Aorta (tissue), 5 donors: ENCODE data around the gene CGNL1. TPM values are rescaled to one million over a fixed set of nuclear protein-coding genes. Genes with fewer than 3 reads are reported as not detected.

Source experiments
- ATAC-seq: fragments of 200-7000 bp; cut with Tn5 transposase; one replicate; pipeline ENCODE4 v1.9.1; 2022; ENCODE audit warnings: moderate library complexity; ENCODE audit not compliant: low FRiP score
- DNase-seq, 2 donors: peaks; one replicate each; pipeline ENCODE4 v3.0.0-alpha.2; 2020
- H3K27ac ChIP-seq, 2 donors: one replicate each; pipeline ENCODE4 v1.5.1; 2013; ENCODE audit warnings: low read length in 2 of 2, mild to moderate bottlenecking in 2 of 2, moderate library complexity in 2 of 2, control low read depth in 1 of 2, inconsistent platforms in 1 of 2, low read depth in 1 of 2
- H3K27me3 ChIP-seq, 2 donors: one replicate each; pipeline ENCODE4 v1.6.1; 2013; ENCODE audit warnings: control low read depth in 1 of 2, low read length in 1 of 2, mild to moderate bottlenecking in 1 of 2, moderate library complexity in 1 of 2; ENCODE audit not compliant: insufficient read depth in 2 of 2, control insufficient read depth in 1 of 2
- H3K36me3 ChIP-seq, 2 donors: one replicate each; pipeline ENCODE4 v1.6.1; 2013; ENCODE audit warnings: control low read depth in 1 of 2, low read length in 1 of 2, mild to moderate bottlenecking in 1 of 2; ENCODE audit not compliant: insufficient read depth in 2 of 2, control insufficient read depth in 1 of 2
- H3K4me1 ChIP-seq, 2 donors: one replicate each; pipeline ENCODE4 v1.6.1; 2013; ENCODE audit warnings: low read length in 2 of 2, control low read depth in 1 of 2, mild to moderate bottlenecking in 1 of 2, moderate library complexity in 1 of 2; ENCODE audit not compliant: insufficient read depth in 2 of 2, control insufficient read depth in 1 of 2
- H3K4me3 ChIP-seq, 2 donors: one replicate each; pipeline ENCODE4 v1.5.1; 2013; ENCODE audit warnings: low read length in 2 of 2, control low read depth in 1 of 2, mild to moderate bottlenecking in 1 of 2
- H3K9me3 ChIP-seq: one replicate; pipeline ENCODE4 v1.6.1; 2013; ENCODE audit warnings: mild to moderate bottlenecking, low read length; ENCODE audit not compliant: control insufficient read depth
- WGBS, 2 donors: extraction: QIAGEN DNeasy Blood & Tissue Kit; methylation state at CpG; one replicate each; pipeline ENCODE4 v1.1.7; 2013; 5-methylcytosine and 5-hydroxymethylcytosine counted together
- intact Hi-C, 2 donors: fragments of 100-400 bp; cut with DNase I; formaldehyde crosslinking; loops; one replicate each; pipeline versions ENCODE4 v1.14.2 to v1.15.0; 2022
- polyA plus RNA-seq, 2 donors: library from polyadenylated mRNA; stranded (reverse); fragments of 200-250 nt; gene quantifications; one replicate each; pipeline ENCODE4 v1.2.3, GENCODE V29; 2013
- total RNA-seq, 2 donors: library from RNA; stranded (reverse); fragmentation: NEBNext Ultra II Directional; extraction: Animal tissue kit (Norgen Biotek cat#: 25700); gene quantifications; one replicate each; pipeline ENCODE4 v1.2.1, GENCODE V29; 2021
- donor health status: healthy with polysubstance abuse.
- donor health status: Bipolar disorder and iron deficiency.
- donor health status: DM: no; HTN: no; CAD: no.
- donor health status: DM: no; HTN: no; CAD: no.
- donor health status: DM: yes; HTN: yes; CAD: no.

Gene CGNL1
- total and polyA plus RNA-seq, 4 donors = 4.1 to 46.3 (median 12.4) TPM

DNA sequence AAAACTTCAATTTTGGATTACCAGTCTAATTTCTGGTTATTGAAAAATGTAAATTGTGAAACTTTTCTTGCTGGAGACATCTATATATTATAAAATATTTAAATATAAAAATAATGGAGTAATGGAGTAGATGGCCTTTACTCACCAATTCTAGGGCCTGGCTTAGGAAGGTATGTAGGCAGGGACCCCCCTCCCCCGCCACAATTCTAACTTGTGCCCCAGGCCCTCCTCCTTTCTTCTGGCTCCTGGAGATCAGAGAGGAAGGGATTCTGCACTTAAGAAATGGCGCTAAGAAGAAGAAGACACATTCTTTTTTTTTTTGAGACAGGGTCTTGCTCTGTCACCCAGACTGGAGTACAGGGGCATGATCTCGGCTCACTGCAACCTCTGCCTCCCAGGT is 49.5 kb downstream of the CGNL1 start:
- no peaks in the 10 kb centered on the region for H3K9me3 ChIP-seq
- H3K27me3 ChIP-seq = no peaks in the 10 kb centered on the region
- H3K4me3 ChIP-seq = no peak overlapping the region
- intact Hi-C loops = loop anchor here in 1 of 2 donors (10.0 kb wide), 1 partner anchor 771 kb away; no protein-coding TSS in a partner anchor
- no peak for DNase-seq
- H3K4me1 ChIP-seq = peaks cover 0 to 6% of the 10 kb centered on the region in 2 donors
- WGBS, 2 donors = 66 to 95% methylated on average over 2 to 3 of the region's 3 CpGs
- no peak overlapping the region for H3K27ac ChIP-seq
- no peak for ATAC-seq
- no peaks in the 10 kb centered on the region for H3K36me3 ChIP-seq

DNA sequence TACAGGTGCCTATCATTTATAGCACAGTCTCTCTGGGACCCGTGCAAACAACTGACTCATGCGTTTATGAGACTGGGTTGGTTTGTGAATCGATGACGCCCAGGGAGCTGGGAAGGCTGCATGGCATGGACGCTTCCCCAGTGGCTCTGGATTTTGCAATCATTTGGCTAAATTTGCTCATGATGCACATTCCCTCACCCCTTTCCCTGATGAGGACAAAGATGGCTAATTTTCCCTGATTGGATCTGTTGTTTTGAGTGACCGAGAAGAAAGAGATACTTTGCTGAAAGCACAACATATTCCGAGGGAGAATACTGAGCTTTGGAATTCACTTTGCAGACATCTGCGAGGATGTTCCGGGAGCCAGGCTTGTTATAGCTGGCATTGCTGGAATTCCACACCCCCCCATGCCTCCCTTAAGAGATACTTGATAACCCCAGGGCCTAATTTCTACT is 51.1 kb downstream of the CGNL1 start:
- no peak overlapping the region for H3K27ac ChIP-seq
- ATAC-seq (peak; percentile 67), DNase-seq (peak in 1 of 2 donors; percentile 59)
- H3K4me1 ChIP-seq = peaks cover 0 to 4% of the 10 kb centered on the region in 2 donors
- WGBS, 2 donors = 26 to 48% methylated on average over 9 of the region's 9 CpGs
- H3K9me3 ChIP-seq = no peaks in the 10 kb centered on the region
- intact Hi-C loops = loop anchor here in 1 of 2 donors (10.0 kb wide), 1 partner anchor 773 kb away; no protein-coding TSS in a partner anchor
- H3K27me3 ChIP-seq = no peaks in the 10 kb centered on the region
- no peaks in the 10 kb centered on the region for H3K36me3 ChIP-seq
- no peak overlapping the region for H3K4me3 ChIP-seq

DNA sequence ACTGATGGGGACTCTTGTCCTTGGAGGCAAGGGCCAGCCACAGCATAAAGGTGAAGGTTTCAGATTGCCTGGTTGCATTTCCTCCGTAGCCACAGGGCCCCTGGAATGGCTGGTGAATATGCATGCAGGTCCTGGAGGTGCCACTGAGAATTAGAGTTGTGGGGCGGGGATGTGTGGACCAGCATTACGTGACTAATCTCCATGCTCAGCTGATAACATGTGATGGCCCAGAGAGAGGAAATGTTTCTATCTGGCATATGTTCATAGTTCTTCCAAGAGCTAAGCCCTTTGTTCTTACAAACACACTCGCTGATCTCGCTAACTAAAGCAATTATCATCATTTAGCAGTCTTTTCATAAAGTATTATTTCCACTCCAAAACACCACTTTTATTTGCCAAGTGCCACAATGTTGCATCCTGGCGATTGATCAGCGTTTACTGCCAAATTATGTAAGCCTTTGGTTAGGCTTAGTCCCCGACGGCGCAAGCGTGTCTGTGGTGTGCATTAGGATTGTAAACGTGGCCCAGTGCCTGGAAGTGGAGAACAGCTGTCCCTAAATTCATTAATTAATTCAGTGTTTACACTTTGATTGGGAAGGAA is 55.9 kb downstream of the CGNL1 start:
- intact Hi-C loops = no loop called here
- H3K27ac ChIP-seq = no peak overlapping the region

GRCh38 chr15:57436166-57436565 is 59.9 kb downstream of the CGNL1 start:
- no peak overlapping the region for H3K4me3 ChIP-seq
- no peaks in the 10 kb centered on the region for H3K27me3 ChIP-seq
- H3K4me1 ChIP-seq = no peaks in the 10 kb centered on the region
- no peak overlapping the region for H3K27ac ChIP-seq
- no peak for ATAC-seq
- no peak for DNase-seq
- WGBS, 2 donors = 86 to 89% methylated on average over 1 of the region's 1 CpG
- intact Hi-C loops = no loop called here
- H3K36me3 ChIP-seq = no peaks in the 10 kb centered on the region
- no peaks in the 10 kb centered on the region for H3K9me3 ChIP-seq

More for the DNA sequence above, 55.9 kb downstream of the CGNL1 start:
- DNase-seq (no peak), ATAC-seq (peak; percentile 47)
- Histone ChIP-seq H3K4me1 (no peaks in the 10 kb centered on the region), H3K4me3 (no peak overlapping the region), H3K27me3 (no peaks in the 10 kb centered on the region), H3K36me3 (no peaks in the 10 kb centered on the region), H3K9me3 (no peaks in the 10 kb centered on the region)
- 54 to 79% methylated on average over 12 of the region's 12 CpGs for WGBS, 2 donors

DNA sequence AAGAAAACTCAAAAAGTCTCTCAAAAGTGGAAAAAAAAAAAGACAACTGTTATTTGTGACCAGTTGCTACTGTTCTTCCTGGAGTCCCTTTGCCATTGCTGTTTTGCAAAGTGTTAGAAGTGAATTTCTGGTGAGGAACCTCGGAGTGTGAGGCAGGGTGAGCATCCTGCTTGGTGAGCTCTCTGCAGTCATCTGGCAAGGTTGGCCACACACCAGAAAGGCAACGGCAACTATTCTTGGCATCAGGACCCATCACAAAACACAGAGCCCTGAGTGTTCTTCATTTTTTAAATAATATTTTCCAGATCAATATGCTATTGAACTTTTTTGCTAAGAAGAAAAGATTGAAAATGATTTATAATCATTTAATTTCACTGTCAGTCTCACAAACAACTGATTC is 60.7 kb downstream of the CGNL1 start:
- WGBS, 2 donors = 6 to 12% methylated on average over 2 of the region's 2 CpGs
- H3K4me3 ChIP-seq = no peak overlapping the region
- no peak overlapping the region for H3K27ac ChIP-seq
- no peaks in the 10 kb centered on the region for H3K36me3 ChIP-seq
- intact Hi-C loops = no loop called here
- DNase-seq (no peak), ATAC-seq (no peak)
- H3K9me3 ChIP-seq = no peaks in the 10 kb centered on the region
- no peaks in the 10 kb centered on the region for H3K27me3 ChIP-seq
- H3K4me1 ChIP-seq = no peaks in the 10 kb centered on the region

GRCh38 chr15:57437564-57437963 is 61.3 kb downstream of the CGNL1 start:
- H3K27ac ChIP-seq = no peak overlapping the region
- no peaks in the 10 kb centered on the region for H3K9me3 ChIP-seq
- ATAC-seq = no peak
- intact Hi-C loops = no loop called here
- H3K4me1 ChIP-seq = no peaks in the 10 kb centered on the region
- WGBS, 2 donors = 85 to 91% methylated on average over 3 of the region's 3 CpGs
- H3K36me3 ChIP-seq = no peaks in the 10 kb centered on the region
- no peak overlapping the region for H3K4me3 ChIP-seq
- no peaks in the 10 kb centered on the region for H3K27me3 ChIP-seq
- DNase-seq = no peak

DNA sequence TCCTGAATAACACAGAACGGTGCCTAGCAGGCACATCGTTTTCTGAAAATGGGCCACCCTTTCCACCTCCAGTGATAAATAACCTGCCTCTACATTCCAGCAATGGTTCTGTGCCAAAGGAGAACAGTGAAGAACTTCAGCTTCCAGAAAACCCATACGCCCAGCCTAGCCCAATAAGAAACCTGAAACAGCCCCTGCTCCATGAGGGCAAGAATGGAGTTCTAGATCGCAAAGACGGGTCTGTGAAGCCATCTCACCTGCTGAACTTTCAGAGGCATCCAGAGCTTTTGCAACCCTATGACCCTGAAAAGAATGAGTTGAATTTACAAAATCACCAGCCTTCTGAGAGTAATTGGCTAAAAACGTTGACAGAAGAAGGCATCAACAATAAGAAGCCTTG is 61.9 kb downstream of the CGNL1 start:
- Histone ChIP-seq H3K27me3 (no peaks in the 10 kb centered on the region), H3K4me1 (no peaks in the 10 kb centered on the region), H3K4me3 (no peak overlapping the region), H3K27ac (no peak overlapping the region), H3K36me3 (peaks cover 0 to 2% of the 10 kb centered on the region in 2 donors), H3K9me3 (no peaks in the 10 kb centered on the region)
- intact Hi-C loops = no loop called here
- 93% methylated on average over 6 of the region's 6 CpGs for WGBS, 2 donors
- ATAC-seq (no peak), DNase-seq (no peak)

DNA sequence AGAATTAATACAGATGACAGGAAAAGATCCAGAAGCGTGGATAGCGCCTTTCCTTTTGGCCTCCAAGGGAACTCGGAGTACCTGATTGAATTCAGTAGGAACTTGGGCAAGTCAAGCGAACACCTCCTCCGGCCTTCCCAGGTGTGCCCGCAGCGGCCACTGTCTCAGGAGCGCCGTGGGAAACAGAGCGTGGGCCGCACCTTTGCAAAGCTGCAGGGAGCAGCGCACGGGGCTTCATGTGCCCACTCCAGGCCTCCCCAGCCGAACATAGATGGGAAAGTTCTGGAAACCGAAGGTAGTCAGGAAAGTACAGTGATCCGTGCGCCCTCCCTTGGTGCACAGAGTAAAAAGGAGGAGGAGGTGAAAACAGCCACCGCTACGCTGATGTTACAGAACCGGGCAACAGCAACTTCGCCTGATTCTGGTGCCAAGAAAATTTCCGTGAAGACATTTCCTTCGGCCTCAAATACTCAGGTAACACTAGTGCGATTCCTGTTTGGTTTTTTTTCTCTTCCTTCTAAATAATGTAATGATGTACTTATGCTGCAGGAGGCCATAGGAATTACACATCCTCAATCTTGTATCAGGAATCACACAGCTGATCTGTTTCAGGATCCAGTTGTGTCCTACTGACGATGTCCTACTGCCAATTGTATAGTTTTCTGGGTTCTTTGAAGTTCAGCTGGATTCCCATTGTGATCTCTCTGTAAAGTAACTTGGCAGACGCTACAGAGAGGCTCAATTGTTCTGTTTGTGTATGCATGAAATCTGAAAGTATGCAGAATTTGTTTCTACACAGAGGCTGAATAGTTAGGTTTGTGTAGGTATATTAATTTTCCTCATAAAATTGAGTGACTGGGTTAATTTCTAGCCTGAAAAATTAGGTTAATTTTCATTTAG is 63.1 kb downstream of the CGNL1 start:
- ATAC-seq (no peak), DNase-seq (no peak)
- no peaks in the 10 kb centered on the region for H3K27me3 ChIP-seq
- no peak overlapping the region for H3K27ac ChIP-seq
- H3K9me3 ChIP-seq = no peaks in the 10 kb centered on the region
- 95 to 96% methylated on average over 26 of the region's 26 CpGs for WGBS, 2 donors
- no peaks in the 10 kb centered on the region for H3K4me1 ChIP-seq
- H3K4me3 ChIP-seq = no peak overlapping the region
- intact Hi-C loops = loop anchor here in 1 of 2 donors (5.0 kb wide), 1 partner anchor 62 kb away; the partner anchor contains the start of gene CGNL1
- H3K36me3 ChIP-seq = peaks cover 2% of the 10 kb centered on the region in 2 donors
